ENCODE results near the gene CABP4. TPM values are rescaled to one million over a fixed set of nuclear protein-coding genes. Genes with fewer than 3 reads are reported as not detected.

Gene CABP4
- total and polyA plus RNA-seq, 2 donors (not counting 1 experiment from before 2014, with no cell fraction given), result 3.2 to 5.2 TPM

DNA sequence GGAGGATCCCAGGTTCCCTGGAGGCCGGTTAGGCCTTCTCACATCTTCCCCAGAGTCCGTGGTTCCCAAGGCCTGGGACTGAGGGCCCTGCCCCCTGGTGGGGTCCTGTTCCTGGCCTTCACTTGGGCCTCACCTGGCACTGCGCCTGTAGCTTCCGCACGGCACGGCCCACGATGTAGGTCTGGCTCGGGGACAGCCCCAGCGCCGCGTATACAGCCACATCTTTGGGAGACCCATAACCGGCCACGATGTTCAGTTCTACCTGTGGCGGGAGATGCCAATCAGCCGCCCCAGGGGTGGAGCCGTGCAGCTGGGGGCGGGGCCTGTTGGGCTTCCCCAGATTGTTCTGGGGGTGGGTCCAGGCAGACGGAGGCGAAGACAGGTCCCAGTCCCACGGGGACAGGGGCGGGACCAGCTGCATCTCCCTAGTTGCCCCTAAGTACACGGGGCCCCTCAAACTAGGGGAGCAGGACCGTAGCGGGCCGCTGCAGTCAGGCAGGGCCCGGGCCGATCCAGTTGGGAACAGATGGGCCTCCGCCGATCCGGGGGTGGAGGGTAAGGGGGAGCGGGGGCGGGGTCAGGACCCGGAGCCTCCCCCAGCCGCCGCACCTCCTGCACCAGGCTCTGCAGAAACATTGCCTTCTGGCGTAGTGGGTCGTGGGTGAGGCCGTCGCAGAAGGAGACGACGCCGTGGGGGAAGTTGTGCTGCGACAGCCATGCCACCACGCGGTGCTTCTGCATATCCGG is 37.8 kb downstream of the CABP4 start:
- Histone ChIP-seq H4K20me1 (ENCODE audit: control insufficient read depth, insufficient read depth, low read length, poor library complexity, severe bottlenecking) (peaks cover 59% of the 10 kb centered on the region), H3K36me3 (replicated peaks in 1 of 2; ENCODE audit: control extremely low read depth in 1 of 2, control insufficient read depth in 1 of 2, extremely low read depth in 1 of 2, insufficient read depth in 2 of 2, low read length in 1 of 2) (peaks cover 0 to 86% of the 10 kb centered on the region in 2 experiments), H3K79me2 (ENCODE audit: control insufficient read depth, insufficient read depth, low read length) (peaks cover 28% of the 10 kb centered on the region), H3K27me3 (replicated peaks in 1 of 4; ENCODE audit: control extremely low read depth in 1 of 4, control insufficient read depth in 3 of 4, insufficient read depth in 4 of 4, low read length in 3 of 4) (no peaks in the 10 kb centered on the region), H3K4me3 (ENCODE audit: control extremely low read depth in 1 of 5, extremely low read depth in 1 of 5, insufficient read depth in 1 of 5, low read depth in 2 of 5, low read length in 4 of 5) (no peak overlapping the region), H3K4me2 (replicated peaks; ENCODE audit: low read depth, low read length, poor library complexity, severe bottlenecking) (no peak overlapping the region), H2AFZ (ENCODE audit: insufficient read depth, low read depth, low read length, poor library complexity, severe bottlenecking) (no peak overlapping the region), H3K9me3 (ENCODE audit: control extremely low read depth in 1 of 3, control insufficient read depth in 2 of 3, insufficient read depth in 1 of 3, low read length in 2 of 3) (no peaks in the 10 kb centered on the region), H3K9ac (ENCODE audit: low read length) (no peak overlapping the region), H3K4me1 (ENCODE audit: control insufficient read depth in 2 of 2, insufficient read depth in 2 of 2, low read length in 2 of 2) (peaks cover 0 to 3% of the 10 kb centered on the region in 2 donors), H3K27ac (ENCODE audit: low read length in 2 of 2) (no peak overlapping the region)
- no peak for DNase-seq
- ChIA-PET CTCF (interaction anchor here (0.7 to 0.9 kb wide), 2 partner anchors 102 to 104 kb away, joined by 3 read pairs; partner anchors contain the start of gene RAD9A), POLR2A (interaction anchor here (0.6 to 1.0 kb wide), 3 partner anchors 80 to 142 kb away, joined by 3 read pairs; partner anchors contain the start of gene PPP1CA)
- intact Hi-C loops (cut with micrococcal nuclease), result no loop called here
- Mint-ChIP-seq H3K9me3 (ENCODE audit: insufficient read depth) (no peaks in the 10 kb centered on the region), H3K27me3 (no peaks in the 10 kb centered on the region), H3K4me3 (no peak overlapping the region), H3K27ac (no peak overlapping the region), H3K4me1 (peaks cover 4% of the 10 kb centered on the region)
- no peak for ATAC-seq (ENCODE audit: low read depth)
- TF ChIP-seq CTCF (IDR thresholded peaks at IDR 0.05) (no peak), EZH2 (IDR thresholded peaks at IDR 0.05; ENCODE audit: borderline replicate concordance, insufficient read depth, low read depth, low read length, poor library complexity, severe bottlenecking) (no peak)
- 87% methylated on average over 45 of the region's 46 CpGs for WGBS (ENCODE audit: insufficient coverage)

Data from B cell (primary cell).